C4-2B (cell line): ENCODE results near the gene GIMAP8.

ENCODE experiments used
- ZFX ChIP-seq: fragments of 450-650 bp; IDR thresholded peaks from 2 replicates; pipeline ENCODE4 v1.6.1; 2017
- TF ChIP-seq, protein P1 (sequence below): fragments of 450-650 bp; conservative IDR thresholded peaks from 2 replicates; pipeline ENCODE4 v1.5.1; 2017; ENCODE audit warnings: mild to moderate bottlenecking

DNA sequence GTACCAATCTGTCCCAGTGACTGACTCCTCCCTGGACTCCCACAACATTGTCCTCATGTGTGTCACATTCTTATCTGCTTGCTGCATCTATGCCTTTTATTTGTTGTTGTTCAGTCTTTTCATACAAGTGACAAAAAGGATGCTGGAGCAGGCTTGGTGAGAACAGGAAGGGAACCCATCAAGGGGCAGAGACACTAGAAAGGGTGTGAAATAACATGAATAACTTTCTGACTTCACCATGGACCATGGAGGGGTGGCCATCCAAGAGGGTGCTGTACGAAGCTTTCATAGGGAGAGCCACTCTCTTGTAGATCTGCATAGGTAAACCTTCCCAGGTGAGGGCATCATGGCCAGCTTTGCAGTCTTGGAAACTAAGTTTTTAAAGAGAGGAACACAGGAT is 14.5 kb downstream of the GIMAP8 start:
- TF ChIP-seq, protein P1, sequence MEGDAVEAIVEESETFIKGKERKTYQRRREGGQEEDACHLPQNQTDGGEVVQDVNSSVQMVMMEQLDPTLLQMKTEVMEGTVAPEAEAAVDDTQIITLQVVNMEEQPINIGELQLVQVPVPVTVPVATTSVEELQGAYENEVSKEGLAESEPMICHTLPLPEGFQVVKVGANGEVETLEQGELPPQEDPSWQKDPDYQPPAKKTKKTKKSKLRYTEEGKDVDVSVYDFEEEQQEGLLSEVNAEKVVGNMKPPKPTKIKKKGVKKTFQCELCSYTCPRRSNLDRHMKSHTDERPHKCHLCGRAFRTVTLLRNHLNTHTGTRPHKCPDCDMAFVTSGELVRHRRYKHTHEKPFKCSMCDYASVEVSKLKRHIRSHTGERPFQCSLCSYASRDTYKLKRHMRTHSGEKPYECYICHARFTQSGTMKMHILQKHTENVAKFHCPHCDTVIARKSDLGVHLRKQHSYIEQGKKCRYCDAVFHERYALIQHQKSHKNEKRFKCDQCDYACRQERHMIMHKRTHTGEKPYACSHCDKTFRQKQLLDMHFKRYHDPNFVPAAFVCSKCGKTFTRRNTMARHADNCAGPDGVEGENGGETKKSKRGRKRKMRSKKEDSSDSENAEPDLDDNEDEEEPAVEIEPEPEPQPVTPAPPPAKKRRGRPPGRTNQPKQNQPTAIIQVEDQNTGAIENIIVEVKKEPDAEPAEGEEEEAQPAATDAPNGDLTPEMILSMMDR, result no peak
- no peak for TF ChIP-seq ZFX
